C1 segment of cervical spinal cord (tissue), 14 donors: ENCODE results near the gene APP.

Experiments
- DNase-seq, 14 donors: peaks; one replicate each; lab custom pipeline; 2025; lab: John Stamatoyannopoulos, UW

APP gene

DNA sequence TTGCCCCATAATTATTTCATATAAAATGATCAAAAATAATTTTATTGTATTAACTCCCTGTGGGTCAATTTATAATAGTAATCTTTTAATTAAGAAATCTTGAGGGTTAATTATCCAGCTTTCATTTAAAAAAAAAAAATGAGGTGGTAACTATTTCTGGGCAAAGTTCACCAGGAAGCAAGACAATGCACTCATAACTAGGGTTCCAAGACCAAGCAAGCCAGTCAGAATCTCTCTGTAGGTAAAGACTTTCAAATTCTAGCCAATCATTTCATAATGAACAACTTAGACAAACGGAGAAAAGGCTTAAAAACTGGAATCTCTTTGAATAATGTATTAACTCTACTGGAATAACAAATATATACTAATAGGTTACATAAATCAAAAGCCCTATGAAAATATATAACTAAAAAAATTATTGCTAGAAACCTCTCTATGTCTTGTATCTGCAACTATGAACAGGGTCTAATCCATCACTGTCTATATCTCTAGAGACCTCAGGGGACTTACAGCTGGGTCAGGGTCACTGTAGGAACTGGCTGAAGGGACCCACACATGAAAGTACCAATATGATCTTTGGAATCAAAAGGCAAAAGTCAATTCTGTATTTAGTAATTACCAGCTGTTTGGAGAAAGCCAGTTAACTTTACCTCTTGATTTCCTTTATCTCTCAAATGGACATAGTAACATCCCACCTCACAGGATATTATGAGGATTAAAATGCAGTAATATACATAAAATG is 43.3 kb downstream of the APP start:
- no peak for DNase-seq

DNA sequence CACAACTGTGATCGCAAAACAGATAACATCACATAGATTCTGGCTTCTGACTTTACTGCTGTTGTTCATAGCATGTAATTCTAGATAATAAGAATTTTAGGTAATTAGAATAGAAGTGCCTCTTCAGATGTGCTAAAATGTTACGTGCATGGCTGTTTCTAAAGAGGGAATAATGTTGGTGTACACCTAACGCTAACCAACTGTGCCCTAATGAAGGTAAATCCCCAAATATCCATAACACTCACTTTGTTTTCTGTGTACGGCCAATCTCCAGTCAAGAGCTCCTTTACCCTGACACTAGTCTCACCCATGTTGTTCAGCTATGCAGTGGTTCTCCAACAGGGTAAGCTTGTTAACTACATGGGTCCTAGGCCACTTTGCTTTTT is 44.4 kb downstream of the APP start:
- DNase-seq, result no peak

DNA sequence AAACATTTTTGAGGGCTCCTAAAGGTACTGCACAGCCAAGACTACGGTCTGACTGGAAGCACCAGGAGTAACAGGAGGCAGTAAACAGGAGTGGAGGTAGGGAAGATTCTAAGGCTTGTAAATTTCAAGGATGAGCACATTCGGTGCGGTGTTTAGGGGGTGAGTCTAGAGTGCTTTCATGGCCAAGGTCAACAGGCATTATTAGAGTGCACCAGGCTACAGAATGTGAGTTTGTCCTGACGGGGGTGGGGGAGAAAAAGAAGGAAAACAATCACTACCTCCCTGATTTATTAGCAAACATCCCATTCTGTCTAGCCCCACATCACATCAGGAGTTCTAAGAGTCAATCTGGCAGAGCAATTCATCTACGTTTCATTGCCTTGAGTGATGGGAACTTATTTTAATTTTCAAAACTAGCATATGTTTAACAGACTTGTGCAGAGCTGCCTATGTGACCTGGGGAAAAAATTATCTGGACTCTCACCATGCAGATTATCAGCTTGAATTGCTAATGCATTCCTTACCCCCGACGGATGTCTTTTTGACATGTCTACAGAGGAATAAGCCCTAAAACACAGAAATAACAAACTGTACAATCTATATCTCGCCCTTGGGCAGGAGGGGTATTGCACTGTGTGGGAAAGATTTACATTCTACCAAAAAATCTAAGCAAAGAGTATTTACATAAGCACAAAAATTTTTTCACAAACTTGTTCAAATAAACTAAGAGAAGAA is 45.0 kb downstream of the APP start:
- DNase-seq, result no peak

DNA sequence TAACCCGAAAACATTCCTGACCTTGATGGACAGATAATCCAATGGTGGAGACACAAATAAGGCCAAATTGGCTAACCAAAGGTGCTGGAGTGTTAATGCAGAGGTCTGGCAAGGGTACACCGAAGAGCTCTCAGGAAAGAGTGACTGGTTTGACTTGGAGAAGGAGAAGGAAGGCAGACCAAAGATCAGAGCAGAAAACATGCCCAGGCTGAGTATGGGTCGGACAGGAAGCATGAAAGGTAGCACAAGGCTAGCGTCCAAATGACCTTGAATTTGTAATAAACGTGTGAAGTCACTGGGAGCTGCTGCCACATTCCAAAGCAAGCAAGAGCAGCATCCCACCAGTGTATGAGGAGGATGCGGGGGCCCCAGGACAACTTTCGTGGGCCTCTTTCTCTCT is 45.7 kb downstream of the APP start:
- no peak for DNase-seq

DNA sequence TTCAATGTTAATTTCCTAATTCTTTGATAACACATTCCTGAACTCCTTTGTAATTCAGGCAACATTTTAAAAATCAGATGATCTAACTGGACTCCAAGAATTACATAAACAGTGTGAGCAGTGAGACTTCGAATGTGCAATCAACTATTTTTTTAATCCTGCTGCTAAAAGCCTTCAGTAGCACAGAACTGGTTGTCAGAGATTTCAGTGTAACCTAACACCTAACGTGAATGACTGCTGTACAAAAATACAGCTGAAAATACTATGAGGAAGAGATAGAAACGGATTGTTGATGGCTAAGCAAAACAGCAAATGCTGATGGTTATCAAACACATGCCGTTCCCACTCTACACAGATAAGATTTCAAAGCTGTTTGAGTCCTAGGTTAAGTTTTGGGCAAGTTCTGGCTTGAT is 46.1 kb downstream of the APP start:
- no peak for DNase-seq

DNA sequence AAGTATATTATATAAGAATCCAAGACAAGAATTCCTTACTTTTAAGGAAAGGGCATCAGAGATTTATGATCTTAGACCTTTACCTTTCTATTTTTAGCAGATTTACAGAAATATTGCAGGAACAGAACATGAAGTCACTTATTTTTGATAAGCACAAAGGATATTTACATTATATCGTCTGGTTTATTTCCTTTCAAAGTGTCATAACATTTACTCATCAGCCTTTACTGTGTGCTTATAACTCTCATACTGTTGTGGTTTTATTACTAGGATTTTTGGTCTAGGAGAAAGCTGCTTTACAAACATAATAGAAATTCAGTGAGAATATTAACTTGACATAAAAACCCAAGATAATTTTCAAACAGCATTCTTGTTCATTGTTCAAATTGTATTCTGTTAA is 47.6 kb downstream of the APP start:
- DNase-seq, result no peak

DNA sequence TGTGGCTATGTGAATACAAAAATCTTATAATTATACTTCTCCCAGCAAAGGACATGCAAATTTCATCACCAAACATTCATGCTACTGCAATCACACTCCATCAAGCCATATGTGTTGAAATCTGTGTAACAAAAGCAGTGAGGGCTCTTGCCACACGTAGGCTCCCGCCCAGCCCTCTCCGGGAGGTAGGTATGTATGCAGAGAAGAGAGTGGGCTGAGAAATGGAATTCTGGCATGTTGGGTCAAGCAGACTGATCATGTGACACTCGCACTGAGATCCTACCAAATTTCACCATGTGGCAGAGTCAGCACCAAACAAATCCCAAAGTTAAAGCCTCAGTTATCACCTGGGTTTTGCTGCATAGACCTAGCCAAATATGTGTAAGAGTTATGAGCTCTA is 49.7 kb downstream of the APP start:
- DNase-seq, result no peak

DNA sequence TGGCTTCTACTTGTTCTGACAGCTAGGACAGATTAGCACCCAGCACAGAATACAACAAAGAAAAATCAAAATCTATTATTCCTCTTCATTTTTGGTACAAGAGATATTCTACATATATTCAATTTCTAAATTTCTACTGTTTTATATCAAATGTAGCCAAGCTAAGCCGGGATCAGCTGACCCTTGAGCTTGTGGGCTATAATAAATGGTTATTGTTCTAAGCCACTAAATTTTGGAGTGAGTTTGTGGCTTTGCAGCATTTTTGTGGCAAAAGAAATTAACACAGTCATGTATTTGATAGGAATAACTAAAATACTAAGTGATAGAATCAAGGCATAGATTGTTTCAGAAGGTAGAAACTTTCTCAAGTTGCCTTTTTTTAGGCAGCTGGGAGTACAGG is 50.7 kb downstream of the APP start:
- DNase-seq, result no peak

DNA sequence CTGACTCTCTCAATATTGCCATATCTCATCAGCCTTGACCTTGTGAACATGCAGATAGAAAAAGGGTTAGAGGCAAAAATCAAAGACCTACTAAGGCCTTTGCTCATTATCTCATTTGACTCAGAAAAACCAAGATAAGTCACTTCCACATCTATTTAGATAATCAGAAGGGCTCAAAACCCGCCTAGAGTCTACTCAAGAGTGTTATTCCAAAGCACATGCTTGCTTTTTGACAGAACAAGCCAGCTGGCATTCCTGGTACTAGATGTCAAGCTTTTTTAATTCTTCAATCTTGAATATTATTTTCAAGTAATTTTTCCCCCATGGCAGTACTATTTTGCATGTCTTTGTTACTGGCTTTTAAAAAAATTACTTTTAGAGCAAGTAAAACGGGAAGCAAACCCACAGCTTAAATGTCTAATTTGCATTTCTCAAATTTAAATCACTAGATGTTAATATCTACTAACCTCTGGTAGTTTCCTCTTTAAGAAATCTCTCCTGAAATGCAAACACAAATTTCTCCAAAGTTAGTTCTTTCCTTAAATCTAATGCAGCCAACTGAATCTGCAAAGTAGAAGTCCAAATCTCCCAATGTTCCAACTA is 51.5 kb downstream of the APP start:
- no peak for DNase-seq

DNA sequence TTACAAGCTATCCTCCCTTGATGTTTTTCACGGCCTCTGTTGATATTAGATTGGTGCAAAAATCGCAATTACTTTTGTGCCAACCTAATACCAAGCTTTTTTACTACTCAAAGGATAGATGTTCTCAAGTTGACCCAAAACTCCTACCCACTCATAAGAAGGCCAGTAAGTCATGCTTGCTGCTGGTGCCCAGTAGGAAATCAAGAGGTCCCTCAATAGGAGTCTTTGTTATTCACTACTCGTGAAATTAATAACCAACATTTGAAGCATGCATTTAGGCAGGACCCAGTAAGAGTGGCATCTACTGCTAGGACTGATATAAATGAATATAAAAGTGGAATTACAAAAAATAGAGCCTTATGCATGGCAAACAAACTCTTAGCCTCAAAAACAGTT is 52.6 kb downstream of the APP start:
- DNase-seq, result no peak

DNA sequence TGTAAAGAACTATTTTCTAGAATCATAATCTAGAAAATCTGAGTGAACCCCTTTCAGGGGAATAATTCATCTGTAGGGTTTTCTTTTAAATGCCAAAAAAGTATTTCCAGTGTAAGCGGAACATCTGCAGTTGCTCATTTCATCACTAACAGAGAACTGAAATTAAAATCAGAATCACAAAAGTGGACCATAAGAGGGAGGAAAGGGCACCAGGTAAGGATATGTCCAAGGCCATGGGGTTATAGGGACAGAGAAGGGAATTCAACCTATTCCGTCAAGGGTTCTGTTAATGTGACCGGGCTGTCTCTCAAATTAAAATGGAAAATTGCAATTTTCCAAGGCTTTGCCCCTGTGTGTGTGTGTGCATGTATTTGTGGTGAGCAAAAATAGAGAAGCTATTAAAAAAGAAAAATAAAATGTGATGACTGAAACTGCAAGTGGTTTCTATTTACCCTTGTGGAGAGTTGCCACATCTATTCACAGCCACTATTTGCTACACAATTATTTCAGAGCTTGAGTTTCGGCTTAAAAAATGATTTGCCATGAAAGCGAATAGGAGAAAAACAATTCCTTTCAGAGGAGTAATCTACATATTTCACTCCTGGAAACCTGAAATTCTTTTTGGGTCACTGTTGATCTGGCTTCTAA is 53.1 kb downstream of the APP start:
- peak in 1 of 14 donors; percentile 7 for DNase-seq

DNA sequence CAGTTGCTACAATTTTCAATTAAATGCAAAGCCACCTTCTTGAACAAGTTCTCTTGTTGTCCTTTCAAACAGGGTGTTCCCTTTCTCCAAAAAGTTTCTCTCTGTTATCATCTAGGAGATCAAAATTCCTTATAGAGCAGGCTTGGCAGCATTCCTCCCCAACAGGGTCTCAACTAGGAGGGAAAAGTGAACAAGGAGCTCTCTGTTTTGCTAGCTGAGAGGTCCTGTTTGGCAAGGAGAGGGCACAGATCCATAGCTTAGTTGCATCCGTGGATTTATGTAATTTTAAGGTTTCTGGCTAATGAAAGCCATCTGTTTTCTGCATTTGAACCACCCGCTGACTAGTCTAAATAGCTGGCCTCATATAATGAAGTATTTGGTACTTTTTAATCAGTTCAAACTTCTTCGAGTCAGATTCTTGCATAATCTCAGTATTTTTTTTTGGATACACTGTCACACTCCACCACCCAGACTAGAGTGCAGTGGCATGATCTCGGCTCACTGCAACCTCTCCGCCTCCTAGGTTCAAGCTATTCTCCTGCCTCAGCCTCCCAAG is 54.0 kb downstream of the APP start:
- DNase-seq, result peak in 2 of 14 donors; percentile 18 to 28

DNA sequence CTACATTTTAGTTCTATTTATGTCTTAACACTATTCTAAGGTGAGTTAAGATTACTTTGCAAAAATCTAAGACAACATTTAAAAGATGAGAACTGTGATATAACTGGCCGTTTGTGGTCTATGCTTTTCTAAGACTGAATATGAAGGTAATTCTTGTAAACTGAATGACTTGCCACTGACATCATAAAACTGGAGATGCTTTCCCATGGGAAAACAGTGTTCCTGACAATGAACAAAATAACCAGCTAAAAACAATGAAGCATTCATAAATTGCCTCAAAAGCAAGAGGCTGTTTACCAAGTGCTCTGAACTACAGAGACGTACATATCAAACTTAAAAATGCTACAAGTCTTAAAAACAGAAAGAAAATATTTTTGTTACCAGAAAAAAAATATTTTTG is 54.7 kb downstream of the APP start:
- DNase-seq, result peak in 1 of 14 donors; percentile 10

DNA sequence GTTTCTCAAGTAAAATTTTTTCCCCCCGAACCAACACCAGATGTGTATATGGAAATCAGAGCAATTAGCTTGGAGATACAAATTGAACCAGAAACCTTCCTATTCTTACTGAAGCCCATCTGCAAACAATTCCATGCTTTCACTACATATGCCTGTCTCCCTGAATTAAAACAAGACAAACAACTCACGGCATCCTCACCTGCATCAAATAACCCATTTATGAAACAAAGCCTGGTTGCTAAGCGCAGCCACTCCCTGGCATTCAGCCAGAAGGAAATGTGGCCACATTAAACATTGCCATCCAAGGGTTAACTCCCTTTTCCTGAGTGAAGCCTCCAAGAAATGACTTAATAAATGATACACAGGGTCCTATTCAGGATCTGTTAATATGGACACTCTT is 55.3 kb downstream of the APP start:
- DNase-seq, result peak in 1 of 14 donors; percentile 18

DNA sequence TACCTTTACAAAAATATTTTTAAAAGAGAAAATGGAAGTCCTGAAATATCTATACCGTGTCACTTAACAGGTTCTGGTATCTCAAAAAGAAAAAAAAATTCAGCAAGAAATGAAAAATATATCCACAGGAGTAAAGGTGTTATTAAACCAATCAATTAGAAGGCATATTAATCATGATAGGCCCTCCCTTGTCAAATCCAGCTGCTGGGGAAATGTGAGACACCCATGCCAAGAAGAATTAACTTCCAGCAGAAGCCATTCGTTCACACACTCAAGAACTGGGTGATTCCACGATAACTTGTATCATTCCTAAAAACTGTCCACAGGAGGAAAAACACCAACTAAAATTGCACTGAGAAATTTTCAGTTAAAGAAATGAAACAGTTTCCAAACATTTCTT is 57.6 kb downstream of the APP start:
- DNase-seq, result no peak

DNA sequence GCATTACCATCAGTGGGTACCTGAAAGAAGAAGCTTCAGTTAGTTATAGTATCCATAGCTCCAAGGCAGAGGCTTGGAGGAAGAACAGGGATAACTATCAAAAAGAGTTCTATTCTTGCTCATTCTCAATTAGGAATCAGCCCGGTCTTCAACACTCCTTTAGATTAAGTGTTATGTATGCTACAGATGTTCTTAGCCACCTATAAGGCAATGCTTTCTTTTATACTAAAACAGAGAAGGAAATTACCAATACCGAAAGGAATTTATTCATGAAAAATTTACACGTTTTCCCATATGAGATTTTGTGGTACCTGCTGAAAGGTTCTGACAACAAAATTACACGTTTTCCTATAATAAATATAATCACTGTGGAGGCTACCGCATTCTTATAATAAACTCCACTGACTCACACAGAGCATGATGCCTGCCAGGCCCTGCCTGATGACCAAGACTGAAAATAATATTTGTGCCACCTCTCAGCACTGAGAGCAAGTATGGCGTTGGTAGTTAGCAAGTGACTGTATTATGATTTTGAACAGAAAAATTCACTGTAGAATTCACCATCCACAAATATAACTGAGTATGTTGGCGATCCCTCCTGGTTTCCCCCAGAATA is 58.3 kb downstream of the APP start:
- no peak for DNase-seq

DNA sequence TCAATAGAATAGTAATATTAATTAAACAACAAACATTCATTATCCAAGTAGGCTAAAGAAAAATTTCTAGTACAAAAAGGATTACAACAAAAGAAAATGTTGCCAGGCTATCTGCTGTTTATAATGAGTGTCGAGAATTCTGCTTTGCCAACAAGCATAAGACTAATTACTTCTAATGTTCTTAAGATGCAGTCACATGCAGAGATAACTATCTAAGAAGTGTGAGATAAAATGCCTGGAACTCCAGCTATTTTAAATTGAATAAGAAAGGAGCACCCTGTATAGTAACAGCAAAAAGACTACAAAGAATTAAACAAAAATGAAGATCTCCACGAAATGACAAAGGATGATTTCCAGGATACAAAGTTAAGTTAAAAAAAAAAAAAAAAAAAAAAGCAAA is 59.9 kb downstream of the APP start:
- DNase-seq, result no peak

DNA sequence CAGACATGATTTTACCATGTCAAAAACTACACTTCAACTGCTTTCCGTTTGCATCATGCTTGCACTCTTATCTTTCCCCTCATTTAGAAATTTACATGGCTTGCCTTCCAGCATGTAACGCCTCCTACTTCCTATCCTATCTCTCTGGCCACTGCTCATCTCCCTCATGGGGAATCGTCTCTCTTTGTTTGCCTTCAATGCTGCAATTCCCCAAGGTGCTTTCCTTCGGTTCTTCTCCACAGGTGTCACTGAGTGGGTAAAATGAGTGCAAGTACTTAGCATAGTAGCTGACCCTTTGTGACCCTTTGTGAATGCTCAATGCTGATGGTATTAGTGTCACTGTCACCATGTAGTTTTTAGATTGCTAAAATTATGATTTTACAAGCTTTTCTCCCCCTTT is 63.1 kb downstream of the APP start:
- DNase-seq, result no peak

DNA sequence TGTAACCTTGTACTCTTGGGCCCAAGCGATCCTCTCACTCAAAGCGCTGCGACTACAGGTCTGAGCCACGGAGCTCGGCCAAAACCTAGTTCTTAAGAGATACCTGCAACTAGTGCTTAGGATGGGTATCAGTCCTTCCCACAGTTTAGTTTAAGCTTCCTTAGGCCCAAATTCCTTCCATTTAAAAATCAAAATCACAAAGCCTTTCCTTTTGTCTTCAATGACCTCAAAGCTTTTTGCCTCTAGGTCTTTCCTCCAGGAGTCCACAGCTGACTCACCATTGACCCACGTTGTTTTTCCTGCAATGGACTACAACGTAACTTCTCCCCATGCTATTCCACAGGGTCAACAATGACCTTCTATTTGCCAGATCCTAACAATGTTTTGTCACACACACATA is 64.0 kb downstream of the APP start:
- DNase-seq, result no peak

DNA sequence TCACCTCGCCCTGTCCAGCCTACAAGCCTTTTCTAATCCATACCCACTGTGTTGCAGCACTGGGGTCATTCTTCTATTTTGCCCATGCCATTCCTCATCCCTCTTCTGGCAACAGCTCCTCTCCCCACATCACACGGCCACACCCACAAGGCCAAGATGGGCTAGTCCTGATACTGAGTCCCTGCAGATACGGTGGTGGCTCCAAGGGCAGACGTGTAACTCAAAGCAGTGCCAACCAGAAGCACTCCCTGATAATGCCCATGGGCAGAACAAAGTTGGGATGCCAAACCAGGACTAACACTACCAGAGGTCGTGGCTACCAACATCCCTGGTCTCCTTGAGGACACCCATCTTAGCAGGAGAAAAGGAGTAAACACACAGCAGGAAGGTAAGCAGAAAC is 64.8 kb downstream of the APP start:
- no peak for DNase-seq

DNA sequence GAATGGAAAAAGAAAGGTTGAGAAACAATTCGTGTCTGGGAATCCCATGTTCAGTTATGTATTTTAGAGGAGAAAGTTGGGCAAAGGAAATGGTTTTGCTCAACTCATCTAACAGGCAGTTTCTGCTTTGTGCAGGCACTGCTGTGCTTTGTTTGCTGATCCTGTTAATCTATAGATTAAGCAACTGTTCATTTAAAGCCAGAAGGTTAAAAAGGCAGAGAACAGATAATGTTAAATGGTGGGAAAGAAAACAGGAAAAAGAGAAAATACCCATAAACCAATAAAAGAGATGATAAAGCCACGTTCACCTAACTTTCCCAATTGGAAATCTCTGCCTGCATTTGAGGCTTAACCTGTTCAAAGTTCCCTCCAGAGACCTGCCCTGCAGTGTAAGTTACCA is 70.0 kb downstream of the APP start:
- no peak for DNase-seq
